ACC112 (cell line): ENCODE measurements around the gene SCARB1.

ENCODE experiments used
- H2AFZ ChIP-seq: fragments of 200-600 bp; sonication (generic); one replicate; pipeline ENCODE4 v1.6.0; 2017; ENCODE audit warnings: antibody characterized with exemption, low read length; ENCODE audit not compliant: unreplicated experiment
- H3K27ac ChIP-seq: fragments of 200-600 bp; sonication (generic); 2 replicates; pipeline ENCODE4 v1.5.1; 2014; ENCODE audit warnings: low read depth, mild to moderate bottlenecking, antibody characterized with exemption, low read length, moderate library complexity
- H3K27me3 ChIP-seq: fragments of 200-600 bp; sonication (generic); 2 replicates; pipeline ENCODE4 v1.6.1; 2014; ENCODE audit warnings: mild to moderate bottlenecking, antibody characterized with exemption, low read length, moderate library complexity, mixed read lengths; ENCODE audit not compliant: insufficient read depth
- H3K36me3 ChIP-seq: fragments of 200-600 bp; sonication (generic); 2 replicates; pipeline ENCODE4 v1.6.1; 2016; ENCODE audit warnings: mild to moderate bottlenecking, antibody characterized with exemption, low read length, moderate library complexity, mixed read lengths; ENCODE audit not compliant: insufficient read depth
- H3K4me1 ChIP-seq: fragments of 200-600 bp; sonication (generic); one replicate; pipeline ENCODE4 v1.6.1; 2016; ENCODE audit warnings: low read length, mixed read lengths; ENCODE audit not compliant: insufficient read depth, unreplicated experiment, control insufficient read depth
- H3K4me3 ChIP-seq: fragments of 200-600 bp; sonication (generic); 2 replicates; pipeline ENCODE4 v1.5.1; 2014; ENCODE audit warnings: mild to moderate bottlenecking, low read depth, low read length
- H3K79me2 ChIP-seq: fragments of 200-600 bp; sonication (generic); one replicate; pipeline ENCODE4 v1.6.0; 2016; ENCODE audit warnings: low read length; ENCODE audit not compliant: control insufficient read depth, unreplicated experiment, insufficient read depth

The SCARB1 gene

DNA sequence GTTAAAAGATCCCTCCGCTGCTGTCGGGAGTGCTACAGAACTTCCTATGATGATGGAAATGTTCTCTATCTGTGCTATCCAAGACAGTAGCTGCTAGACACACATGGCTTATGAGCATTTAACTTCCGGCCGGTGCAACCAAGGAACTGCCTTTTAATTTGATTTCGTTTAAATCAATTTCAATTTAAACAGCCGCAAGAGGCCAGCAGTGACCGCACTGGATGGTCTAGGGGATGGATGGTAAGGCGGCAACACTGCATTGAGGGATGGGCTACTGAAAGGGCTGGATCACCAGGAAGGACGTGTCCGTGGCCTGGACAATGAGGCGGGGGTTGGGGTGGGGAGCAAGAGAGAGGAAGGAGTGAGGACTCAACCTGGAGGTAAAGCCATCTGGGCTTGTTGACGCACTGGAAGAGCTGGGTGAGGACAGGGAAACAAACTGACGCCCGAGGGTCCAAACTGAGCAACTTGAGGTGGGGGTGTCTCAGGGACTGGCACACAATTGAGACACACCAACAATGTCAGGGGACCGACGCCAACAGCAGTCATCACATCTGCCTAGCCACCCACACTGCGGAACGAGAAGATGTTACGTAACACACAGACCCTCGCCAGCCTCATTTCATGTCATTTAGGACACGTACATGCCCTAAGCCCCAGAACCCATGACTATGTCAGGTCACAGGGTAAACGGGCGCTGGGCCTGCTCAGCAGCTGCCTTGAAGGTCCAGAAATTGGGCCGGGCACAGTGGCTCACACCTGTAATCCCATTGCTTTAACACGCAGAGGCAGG, 57.6 kb downstream of the SCARB1 start:
- Histone ChIP-seq H3K36me3 (no peaks in the 10 kb centered on the region; the same call in 1 of the 2 replicates), H3K27ac (no peak overlapping the region), H2AFZ (no peak overlapping the region)

DNA sequence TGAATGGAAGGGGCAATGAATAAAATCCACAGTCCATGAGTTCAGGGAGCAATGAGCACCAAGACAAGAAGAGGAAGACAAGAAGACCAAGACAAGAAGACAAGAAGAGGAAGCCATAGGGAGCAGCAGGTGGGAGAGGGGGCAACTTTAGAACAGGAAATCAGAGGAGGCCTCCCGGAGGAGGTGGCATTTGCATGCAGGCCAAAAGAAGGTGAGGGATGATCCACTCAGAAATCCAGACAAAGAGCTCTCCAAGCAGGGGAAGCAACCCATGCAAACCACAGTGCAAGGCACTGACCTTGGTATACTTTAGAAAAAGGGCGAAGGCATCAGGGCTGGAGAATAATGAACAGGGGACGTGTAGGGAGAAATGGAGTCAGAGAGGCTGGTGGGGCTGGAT, 58.6 kb downstream of the SCARB1 start:
- no peak overlapping the region for H3K4me3 ChIP-seq
- H3K79me2 ChIP-seq = no peaks in the 10 kb centered on the region
- H2AFZ ChIP-seq = no peak overlapping the region
- H3K27me3 ChIP-seq = no peaks in the 10 kb centered on the region
- no peaks in the 10 kb centered on the region for H3K4me1 ChIP-seq
- no peaks in the 10 kb centered on the region; the same call in 1 of the 2 replicates for H3K36me3 ChIP-seq
- no peak overlapping the region for H3K27ac ChIP-seq

More for the DNA sequence above, 57.6 kb downstream of the SCARB1 start:
- no peaks in the 10 kb centered on the region for H3K79me2 ChIP-seq
- H3K4me3 ChIP-seq = no peak overlapping the region
- H3K4me1 ChIP-seq = no peaks in the 10 kb centered on the region
- no peaks in the 10 kb centered on the region for H3K27me3 ChIP-seq

DNA sequence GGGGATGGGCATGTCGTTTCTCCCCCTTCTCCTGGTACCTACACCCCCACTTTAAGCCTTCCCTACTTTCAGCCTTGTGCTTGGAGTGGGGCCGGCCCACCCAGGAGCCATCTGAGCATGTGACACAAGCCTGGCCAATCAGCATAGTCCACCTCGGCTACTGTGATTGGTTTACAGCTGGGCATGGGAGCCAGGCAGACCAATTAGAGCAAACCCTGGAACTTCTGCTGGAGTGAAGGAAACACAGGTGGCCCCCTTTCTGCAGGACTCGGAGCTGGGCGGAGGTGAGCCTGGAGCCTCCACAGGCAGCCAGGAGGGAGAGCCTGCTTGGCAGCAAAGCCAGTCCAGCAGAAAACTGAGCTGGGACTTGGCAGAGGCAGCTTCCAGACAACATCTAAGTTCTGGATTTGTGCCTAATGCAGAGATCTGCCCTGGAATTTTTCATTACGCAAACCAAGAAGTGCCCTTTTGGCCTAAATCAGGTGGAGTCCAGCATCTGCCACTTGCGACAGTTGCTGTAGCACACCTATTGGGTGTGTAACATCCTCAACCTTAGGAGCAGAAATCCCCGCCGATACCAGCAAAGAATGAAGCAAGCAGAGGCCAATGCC, 59.5 kb downstream of the SCARB1 start:
- Histone ChIP-seq H3K79me2 (no peaks in the 10 kb centered on the region), H3K4me1 (no peaks in the 10 kb centered on the region), H2AFZ (no peak overlapping the region), H3K27me3 (no peaks in the 10 kb centered on the region), H3K4me3 (no peak overlapping the region), H3K27ac (no peak overlapping the region), H3K36me3 (no peaks in the 10 kb centered on the region; the same call in 1 of the 2 replicates)

GRCh38 chr12:124802361-124802760, 61.3 kb downstream of the SCARB1 start:
- H3K27ac ChIP-seq = no peak overlapping the region
- no peaks in the 10 kb centered on the region for H3K4me1 ChIP-seq
- H2AFZ ChIP-seq = no peak overlapping the region
- no peaks in the 10 kb centered on the region for H3K27me3 ChIP-seq
- H3K79me2 ChIP-seq = no peaks in the 10 kb centered on the region
- no peak overlapping the region for H3K4me3 ChIP-seq
- H3K36me3 ChIP-seq = no peaks in the 10 kb centered on the region; the same call in 1 of the 2 replicates

DNA sequence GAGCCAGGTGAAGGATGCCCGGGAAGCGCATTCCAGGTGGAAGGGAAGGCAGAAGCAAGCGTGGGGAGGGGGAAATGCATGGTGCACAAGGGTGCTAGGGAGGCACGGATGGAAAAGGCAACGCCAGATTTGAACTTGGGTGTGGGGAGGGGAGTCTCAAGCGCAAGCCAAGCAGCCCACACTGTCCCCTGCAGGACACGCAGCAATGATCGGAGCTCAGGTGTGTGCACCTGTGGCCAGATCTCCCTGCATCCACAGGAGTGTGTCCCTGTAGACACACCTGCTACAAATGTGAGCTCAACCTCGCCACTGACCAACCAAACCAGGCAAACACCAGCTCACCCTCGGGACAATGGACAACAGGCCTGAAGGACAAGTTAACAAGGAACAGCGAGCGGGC, 63.2 kb downstream of the SCARB1 start:
- Histone ChIP-seq H3K27ac (no peak overlapping the region), H3K4me1 (no peaks in the 10 kb centered on the region), H3K36me3 (no peaks in the 10 kb centered on the region; the same call in 1 of the 2 replicates), H3K27me3 (no peaks in the 10 kb centered on the region), H2AFZ (no peak overlapping the region), H3K79me2 (no peaks in the 10 kb centered on the region), H3K4me3 (no peak overlapping the region)

DNA sequence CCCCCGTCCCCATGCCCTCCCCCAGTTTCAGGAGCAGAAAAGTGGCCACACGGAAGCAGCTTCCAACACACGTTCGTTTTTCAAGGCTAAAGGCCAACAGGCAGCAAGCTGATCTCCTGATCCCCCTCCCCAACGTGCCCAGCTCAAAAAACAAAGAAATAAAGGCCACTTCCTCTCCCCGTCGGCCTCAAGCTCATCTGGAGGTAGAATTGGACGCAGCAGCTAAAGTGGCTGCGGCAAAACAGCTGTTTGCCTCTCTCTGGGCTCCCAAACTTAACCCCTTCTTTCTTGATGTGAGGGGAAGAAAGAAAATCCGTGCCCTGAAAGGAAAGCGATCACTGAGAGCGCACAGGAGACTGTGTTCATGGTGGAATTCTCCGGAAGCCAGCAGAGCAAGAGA, 66.3 kb downstream of the SCARB1 start:
- no peak overlapping the region for H3K4me3 ChIP-seq
- H3K27ac ChIP-seq = no peak overlapping the region
- no peaks in the 10 kb centered on the region for H3K4me1 ChIP-seq
- H3K36me3 ChIP-seq = no peaks in the 10 kb centered on the region
- no peaks in the 10 kb centered on the region for H3K27me3 ChIP-seq
- H3K79me2 ChIP-seq = no peaks in the 10 kb centered on the region
- H2AFZ ChIP-seq = no peak overlapping the region

GRCh38 chr12:124796303-124796960, 67.2 kb downstream of the SCARB1 start:
- H3K27ac ChIP-seq = no peak overlapping the region
- no peaks in the 10 kb centered on the region for H3K79me2 ChIP-seq
- no peak overlapping the region for H2AFZ ChIP-seq
- H3K4me3 ChIP-seq = no peak overlapping the region
- no peaks in the 10 kb centered on the region for H3K4me1 ChIP-seq
- no peaks in the 10 kb centered on the region for H3K27me3 ChIP-seq
- no peaks in the 10 kb centered on the region for H3K36me3 ChIP-seq

DNA sequence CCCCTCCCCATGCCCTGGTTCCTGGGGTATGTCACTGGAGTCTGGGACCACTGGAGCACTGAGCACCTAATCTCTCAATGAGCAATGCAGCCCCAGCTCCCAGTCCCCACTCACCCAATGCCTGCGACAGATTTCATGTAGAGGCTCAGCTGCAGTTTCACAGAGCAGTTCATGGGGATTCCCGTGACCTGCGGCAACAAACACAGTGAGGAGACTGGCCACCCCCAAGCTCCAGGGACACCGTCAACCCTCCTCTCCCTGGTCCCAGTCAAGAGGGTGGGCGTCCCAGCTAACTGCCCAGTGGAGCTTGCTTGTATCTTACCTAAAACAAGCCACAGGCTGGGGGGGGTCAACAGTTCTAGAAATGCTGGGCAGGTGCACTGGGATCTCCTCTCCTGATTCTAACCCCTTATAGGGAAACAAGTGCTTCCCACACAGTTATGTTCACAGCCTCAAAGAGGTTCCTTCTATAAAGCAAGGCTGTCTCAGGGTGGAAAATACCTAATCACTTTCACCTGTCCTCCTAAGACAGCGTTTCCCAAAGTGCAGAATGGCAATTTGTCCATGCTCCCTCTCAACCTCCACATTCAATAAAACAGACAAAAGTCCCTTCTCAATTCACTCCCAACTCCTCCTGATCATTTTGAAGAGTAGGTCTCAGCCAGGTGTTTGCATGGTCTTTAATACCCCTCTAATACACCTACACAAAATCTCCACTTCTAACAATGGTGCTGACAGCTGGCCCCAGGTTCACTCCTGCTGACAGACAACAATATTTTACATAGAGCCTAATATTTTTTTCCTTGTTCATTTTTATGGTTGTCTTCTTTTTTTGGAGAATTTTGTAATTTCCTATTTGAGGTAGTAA, 68.3 kb downstream of the SCARB1 start:
- no peak overlapping the region for H3K4me3 ChIP-seq
- H3K4me1 ChIP-seq = no peaks in the 10 kb centered on the region
- H3K27ac ChIP-seq = no peak overlapping the region

DNA sequence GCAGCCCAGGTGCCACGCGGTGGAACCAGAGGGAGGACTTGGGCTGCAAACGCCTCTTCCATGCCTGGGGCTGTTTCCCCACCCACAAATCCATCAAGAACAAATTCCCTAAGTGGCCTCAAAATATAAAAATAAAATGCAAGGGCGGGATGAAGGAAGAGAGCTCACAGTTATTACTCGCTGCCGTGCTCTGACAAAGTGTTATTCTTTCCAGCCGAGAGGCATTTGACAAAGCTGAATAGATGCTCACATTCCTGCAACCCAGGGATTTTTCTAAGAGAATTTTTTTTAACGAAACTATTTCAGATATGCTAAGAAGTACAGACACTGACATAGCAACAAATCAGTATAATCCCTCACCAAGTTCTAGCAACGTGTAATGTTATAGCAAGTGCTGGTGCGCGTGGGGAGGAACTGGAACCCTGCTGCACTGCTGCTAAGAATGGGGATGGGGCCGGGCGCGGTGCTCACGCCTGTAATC, 70.7 kb downstream of the SCARB1 start:
- no peaks in the 10 kb centered on the region for H3K36me3 ChIP-seq
- no peak overlapping the region for H2AFZ ChIP-seq
- H3K79me2 ChIP-seq = no peaks in the 10 kb centered on the region
- no peak overlapping the region for H3K4me3 ChIP-seq
- H3K4me1 ChIP-seq = no peaks in the 10 kb centered on the region
- H3K27me3 ChIP-seq = no peaks in the 10 kb centered on the region
- no peak overlapping the region for H3K27ac ChIP-seq

More for the DNA sequence above, 68.3 kb downstream of the SCARB1 start:
- Histone ChIP-seq H2AFZ (no peak overlapping the region), H3K36me3 (no peaks in the 10 kb centered on the region), H3K27me3 (no peaks in the 10 kb centered on the region), H3K79me2 (no peaks in the 10 kb centered on the region)

GRCh38 chr12:124792156-124792555, 71.5 kb downstream of the SCARB1 start:
- H3K27me3 ChIP-seq = no peaks in the 10 kb centered on the region
- no peak overlapping the region for H3K4me3 ChIP-seq
- H2AFZ ChIP-seq = no peak overlapping the region
- no peaks in the 10 kb centered on the region for H3K4me1 ChIP-seq
- no peaks in the 10 kb centered on the region for H3K36me3 ChIP-seq
- H3K27ac ChIP-seq = no peak overlapping the region
- no peaks in the 10 kb centered on the region for H3K79me2 ChIP-seq
